MM.1S (cell line): ENCODE data around the gene FBLN1.

ENCODE experiments used
- DNase-seq: peaks from one replicate; pipeline ENCODE4 v3.0.0-alpha.2; 2015
- H2AFZ ChIP-seq: fragments of 300-600 bp; sonication (generic); 2 replicates; pipeline ENCODE4 v1.6.0; 2016; ENCODE audit warnings: antibody characterized with exemption, low read length
- H3F3A ChIP-seq: fragments of 300-600 bp; sonication (generic); 2 replicates; pipeline ENCODE4 v1.6.1; 2016; ENCODE audit warnings: mild to moderate bottlenecking, antibody characterized with exemption, low read length, moderate library complexity, mixed read lengths; ENCODE audit not compliant: insufficient read depth
- H3K27ac ChIP-seq: fragments of 300-600 bp; sonication (generic); 2 replicates; pipeline ENCODE4 v1.5.1; 2016; ENCODE audit warnings: mild to moderate bottlenecking, low read length
- H3K27me3 ChIP-seq: fragments of 300-600 bp; sonication (generic); replicated peaks from 2 replicates; pipeline ENCODE4 v1.6.0; 2016; ENCODE audit warnings: low read length; ENCODE audit not compliant: insufficient read depth
- H3K36me3 ChIP-seq: fragments of 300-600 bp; sonication (generic); replicated peaks from 2 replicates; pipeline ENCODE4 v1.6.1; 2016; ENCODE audit warnings: mild to moderate bottlenecking, low read length, mixed read lengths; ENCODE audit not compliant: insufficient read depth
- H3K4me1 ChIP-seq: fragments of 300-600 bp; sonication (generic); 2 replicates; pipeline ENCODE4 v1.6.1; 2016; ENCODE audit warnings: low read length, mixed read lengths
- H3K4me2 ChIP-seq: fragments of 300-600 bp; sonication (generic); 2 replicates; pipeline ENCODE4 v1.6.0; 2016; ENCODE audit warnings: low read depth, low read length
- H3K4me3 ChIP-seq: fragments of 300-600 bp; sonication (generic); 2 replicates; pipeline ENCODE4 v1.5.1; 2016; ENCODE audit warnings: low read length, mixed read lengths
- H3K79me2 ChIP-seq: fragments of 300-600 bp; sonication (generic); 2 replicates; pipeline ENCODE4 v1.6.1; 2016; ENCODE audit warnings: mixed run types, low read length, mixed read lengths
- H3K9ac ChIP-seq: fragments of 300-600 bp; sonication (generic); 2 replicates; pipeline ENCODE4 v1.6.1; 2016; ENCODE audit warnings: low read length, mixed read lengths
- H3K9me2 ChIP-seq: fragments of 300-600 bp; sonication (generic); replicated peaks from 2 replicates; pipeline ENCODE4 v1.6.1; 2016; ENCODE audit warnings: mild to moderate bottlenecking, low read length, mixed read lengths; ENCODE audit not compliant: insufficient read depth
- H3K9me3 ChIP-seq: fragments of 300-600 bp; sonication (generic); replicated peaks from 2 replicates; pipeline ENCODE4 v1.6.1; 2016; ENCODE audit warnings: mild to moderate bottlenecking, low read length, mixed read lengths; ENCODE audit not compliant: insufficient read depth
- H4K20me1 ChIP-seq: fragments of 300-600 bp; sonication (generic); 2 replicates; pipeline ENCODE4 v1.6.1; 2016; ENCODE audit warnings: mild to moderate bottlenecking, low read length, moderate library complexity, mixed read lengths; ENCODE audit not compliant: insufficient read depth
- CTCF ChIP-seq: fragments of 300-600 bp; sonication (generic); IDR thresholded peaks from 2 replicates; pipeline ENCODE4 v1.5.1; 2016; ENCODE audit warnings: antibody characterized with exemption, low read length, mixed read lengths
- EZH2 ChIP-seq: fragments of 300-600 bp; sonication (generic); optimal IDR thresholded peaks from 2 replicates; pipeline ENCODE3; 2017; ENCODE audit warnings: low read depth, mild to moderate bottlenecking, antibody characterized with exemption, low read length, mixed read lengths
- EZH2phosphoT487 ChIP-seq: fragments of 300-600 bp; sonication (generic); IDR thresholded peaks from 2 replicates; pipeline ENCODE4 v1.6.1; 2018; ENCODE audit warnings: antibody characterized with exemption, low read length

Gene FBLN1

GRCh38 chr22:45548991-45549761, 46.5 kb downstream of the FBLN1 start:
- Histone ChIP-seq H3K4me1 (no peaks in the 10 kb centered on the region), H3K79me2 (no peaks in the 10 kb centered on the region), H3K9ac (no peak overlapping the region), H3K9me2 (no peaks in the 10 kb centered on the region), H2AFZ (no peak overlapping the region), H3K4me3 (no peak overlapping the region), H3K9me3 (no peaks in the 10 kb centered on the region), H4K20me1 (no peaks in the 10 kb centered on the region), H3K36me3 (no peaks in the 10 kb centered on the region), H3F3A (no peaks in the 10 kb centered on the region), H3K4me2 (no peak overlapping the region), H3K27me3 (peaks cover 94% of the 10 kb centered on the region), H3K27ac (no peak overlapping the region)
- no peak for TF ChIP-seq EZH2phosphoT487
- no peak for TF ChIP-seq CTCF
- no peak for TF ChIP-seq EZH2
- no peak for DNase-seq

- H3K27me3 ChIP-seq = peaks cover 87% of the 10 kb centered on the region
- no peaks in the 10 kb centered on the region for H3K79me2 ChIP-seq
- H4K20me1 ChIP-seq = no peaks in the 10 kb centered on the region
- H3K9me3 ChIP-seq = no peaks in the 10 kb centered on the region
- H3K4me1 ChIP-seq = no peaks in the 10 kb centered on the region
- H3K9ac ChIP-seq = no peak overlapping the region
- no peak overlapping the region for H3K4me2 ChIP-seq
- H3K27ac ChIP-seq = no peak overlapping the region
- no peak for DNase-seq
- no peak for TF ChIP-seq EZH2
- no peak for TF ChIP-seq CTCF
- TF ChIP-seq EZH2phosphoT487 = no peak
- no peak overlapping the region for H3K4me3 ChIP-seq
- H3F3A ChIP-seq = no peaks in the 10 kb centered on the region
- no peak overlapping the region for H2AFZ ChIP-seq
- H3K9me2 ChIP-seq = no peaks in the 10 kb centered on the region
- H3K36me3 ChIP-seq = no peaks in the 10 kb centered on the region
Measured at GRCh38 chr22:45549762-45550378, 47.2 kb downstream of the FBLN1 start.

- Histone ChIP-seq H3F3A (no peaks in the 10 kb centered on the region), H3K4me3 (no peak overlapping the region), H2AFZ (no peak overlapping the region), H3K4me1 (no peaks in the 10 kb centered on the region), H3K4me2 (no peak overlapping the region), H3K9me2 (no peaks in the 10 kb centered on the region), H4K20me1 (no peaks in the 10 kb centered on the region), H3K9ac (no peak overlapping the region), H3K36me3 (no peaks in the 10 kb centered on the region), H3K27ac (no peak overlapping the region), H3K27me3 (peaks cover 82% of the 10 kb centered on the region), H3K79me2 (no peaks in the 10 kb centered on the region), H3K9me3 (no peaks in the 10 kb centered on the region)
- TF ChIP-seq CTCF = no peak
- no peak for TF ChIP-seq EZH2
- TF ChIP-seq EZH2phosphoT487 = no peak
- DNase-seq = no peak
Measured at GRCh38 chr22:45550416-45550815, 47.7 kb downstream of the FBLN1 start.
